Measurements from ENCODE around the gene KCNK3.

Gene KCNK3

GRCh38 chr2:26692279-26692896 is at the start of gene KCNK3:
Gene KCNK3 (plus strand): TSS chr2:26692722. CDS start chr2:26692876, 154 bp downstream.
- Mint-ChIP-seq H3K36me3 (no peaks in the 10 kb centered on the region), H3K4me1 (peaks cover 3% of the 10 kb centered on the region)

GRCh38 chr2:26644188-26644835 is 48.2 kb upstream of the KCNK3 start:
- H3K27me3 Mint-ChIP-seq, result peaks cover 18% of the 10 kb centered on the region
- H3K36me3 Mint-ChIP-seq, result no peaks in the 10 kb centered on the region
- no peaks in the 10 kb centered on the region for H3K9me3 Mint-ChIP-seq
- H3K27ac Mint-ChIP-seq, result no peak overlapping the region
- no peak overlapping the region for H3K4me3 Mint-ChIP-seq
- ATAC-seq (ENCODE audit: low read depth) (no peak), DNase-seq (ENCODE audit: low spot score in 2 of 2) (no peak)
- no peaks in the 10 kb centered on the region for H3K4me1 Mint-ChIP-seq

More at GRCh38 chr2:26692279-26692896, at the start of gene KCNK3:
- Mint-ChIP-seq H3K27ac (no peak within 1 kb of the TSS), H3K4me3 (no peak within 1 kb of the TSS), H3K9me3 (no peaks in the 10 kb centered on the region), H3K27me3 (peaks cover 27% of the 10 kb centered on the region)
- peak; percentile 60 for ATAC-seq (ENCODE audit: low read depth)
- peak in 1 of 2 donors; percentile 24 for DNase-seq (ENCODE audit: low spot score in 2 of 2)

GRCh38 chr2:26645762-26646161 is 46.8 kb upstream of the KCNK3 start:
- Mint-ChIP-seq H3K36me3 (no peaks in the 10 kb centered on the region), H3K9me3 (no peaks in the 10 kb centered on the region), H3K27ac (no peak overlapping the region), H3K4me1 (no peaks in the 10 kb centered on the region), H3K4me3 (no peak overlapping the region), H3K27me3 (peaks cover 24% of the 10 kb centered on the region)
- DNase-seq (ENCODE audit: low spot score in 2 of 2) (no peak), ATAC-seq (ENCODE audit: low read depth) (no peak)

- DNase-seq (ENCODE audit: low spot score in 2 of 2) (no peak), ATAC-seq (ENCODE audit: low read depth) (no peak)
- H3K4me1 Mint-ChIP-seq, result no peaks in the 10 kb centered on the region
- peaks cover 22% of the 10 kb centered on the region for H3K27me3 Mint-ChIP-seq
- H3K36me3 Mint-ChIP-seq, result no peaks in the 10 kb centered on the region
- no peaks in the 10 kb centered on the region for H3K9me3 Mint-ChIP-seq
- no peak overlapping the region for H3K4me3 Mint-ChIP-seq
- no peak overlapping the region for H3K27ac Mint-ChIP-seq
These were observed 45.4 kb upstream of the KCNK3 start for GRCh38 chr2:26646986-26647672.

- Mint-ChIP-seq H3K4me3 (no peak overlapping the region), H3K4me1 (no peaks in the 10 kb centered on the region), H3K36me3 (no peaks in the 10 kb centered on the region), H3K27ac (no peak overlapping the region), H3K27me3 (peaks cover 21% of the 10 kb centered on the region), H3K9me3 (no peaks in the 10 kb centered on the region)
- no peak for ATAC-seq (ENCODE audit: low read depth)
- no peak for DNase-seq (ENCODE audit: low spot score in 2 of 2)
These were observed 44.5 kb upstream of the KCNK3 start for GRCh38 chr2:26647981-26648380.

GRCh38 chr2:26648516-26648915 is 44.0 kb upstream of the KCNK3 start:
- Mint-ChIP-seq H3K4me3 (no peak overlapping the region), H3K36me3 (no peaks in the 10 kb centered on the region), H3K9me3 (no peaks in the 10 kb centered on the region), H3K27ac (no peak overlapping the region), H3K4me1 (no peaks in the 10 kb centered on the region), H3K27me3 (peaks cover 19% of the 10 kb centered on the region)
- DNase-seq (ENCODE audit: low spot score in 2 of 2), result no peak
- no peak for ATAC-seq (ENCODE audit: low read depth)

- ATAC-seq (ENCODE audit: low read depth) (no peak), DNase-seq (ENCODE audit: low spot score in 2 of 2) (no peak)
- H3K9me3 Mint-ChIP-seq, result no peaks in the 10 kb centered on the region
- no peaks in the 10 kb centered on the region for H3K4me1 Mint-ChIP-seq
- H3K27me3 Mint-ChIP-seq, result peaks cover 17% of the 10 kb centered on the region
- no peak overlapping the region for H3K4me3 Mint-ChIP-seq
- no peaks in the 10 kb centered on the region for H3K36me3 Mint-ChIP-seq
- H3K27ac Mint-ChIP-seq, result no peak overlapping the region
These were observed 43.2 kb upstream of the KCNK3 start for GRCh38 chr2:26649322-26649721.

GRCh38 chr2:26649992-26650712 is 42.4 kb upstream of the KCNK3 start:
- Mint-ChIP-seq H3K4me1 (no peaks in the 10 kb centered on the region), H3K27ac (no peak overlapping the region), H3K36me3 (peaks cover 2% of the 10 kb centered on the region), H3K9me3 (peaks cover 3% of the 10 kb centered on the region), H3K4me3 (no peak overlapping the region), H3K27me3 (peaks cover 17% of the 10 kb centered on the region)
- DNase-seq (ENCODE audit: low spot score in 2 of 2), result no peak
- ATAC-seq (ENCODE audit: low read depth), result no peak

GRCh38 chr2:26650713-26651469 is 41.6 kb upstream of the KCNK3 start:
- DNase-seq (ENCODE audit: low spot score in 2 of 2) (no peak), ATAC-seq (ENCODE audit: low read depth) (no peak)
- H3K36me3 Mint-ChIP-seq, result peaks cover 2% of the 10 kb centered on the region
- no peak overlapping the region for H3K27ac Mint-ChIP-seq
- no peaks in the 10 kb centered on the region for H3K4me1 Mint-ChIP-seq
- no peak overlapping the region for H3K4me3 Mint-ChIP-seq
- H3K9me3 Mint-ChIP-seq, result peaks cover 3% of the 10 kb centered on the region
- H3K27me3 Mint-ChIP-seq, result peaks cover 17% of the 10 kb centered on the region

GRCh38 chr2:26651470-26651771 is 41.1 kb upstream of the KCNK3 start:
- H3K4me1 Mint-ChIP-seq, result no peaks in the 10 kb centered on the region
- H3K4me3 Mint-ChIP-seq, result no peak overlapping the region
- H3K27ac Mint-ChIP-seq, result no peak overlapping the region
- DNase-seq (ENCODE audit: low spot score in 2 of 2) (no peak), ATAC-seq (ENCODE audit: low read depth) (no peak)
- H3K36me3 Mint-ChIP-seq, result peaks cover 2% of the 10 kb centered on the region
- peaks cover 3% of the 10 kb centered on the region for H3K9me3 Mint-ChIP-seq
- peaks cover 17% of the 10 kb centered on the region for H3K27me3 Mint-ChIP-seq

- peaks cover 2% of the 10 kb centered on the region for H3K36me3 Mint-ChIP-seq
- H3K27ac Mint-ChIP-seq, result no peak overlapping the region
- no peak for ATAC-seq (ENCODE audit: low read depth)
- H3K9me3 Mint-ChIP-seq, result peaks cover 3% of the 10 kb centered on the region
- no peak for DNase-seq (ENCODE audit: low spot score in 2 of 2)
- H3K27me3 Mint-ChIP-seq, result peaks cover 17% of the 10 kb centered on the region
- no peak overlapping the region for H3K4me3 Mint-ChIP-seq
- no peaks in the 10 kb centered on the region for H3K4me1 Mint-ChIP-seq
These were observed 40.7 kb upstream of the KCNK3 start for GRCh38 chr2:26651799-26652198.

- Mint-ChIP-seq H3K4me3 (no peak overlapping the region), H3K27me3 (peaks cover 18% of the 10 kb centered on the region), H3K27ac (no peak overlapping the region), H3K36me3 (peaks cover 2% of the 10 kb centered on the region), H3K9me3 (peaks cover 3% of the 10 kb centered on the region), H3K4me1 (no peaks in the 10 kb centered on the region)
- DNase-seq (ENCODE audit: low spot score in 2 of 2) (no peak), ATAC-seq (ENCODE audit: low read depth) (no peak)
These were observed 40.0 kb upstream of the KCNK3 start for GRCh38 chr2:26652361-26653041.
